Smooth muscle cell (in vitro differentiated cells): ENCODE results near the gene TFF2. TPM values are rescaled to one million over a fixed set of nuclear protein-coding genes. Genes with fewer than 3 reads are reported as not detected.

Experiments
- DNase-seq: peaks from one replicate; lab custom pipeline; 2025; ENCODE audit not compliant: unreplicated experiment; lab: John Stamatoyannopoulos, UW
- H2AFZ ChIP-seq: fragments of 200-600 bp; sonication (generic); 2 replicates; pipeline ENCODE4 v1.6.0; 2016; ENCODE audit warnings: antibody characterized with exemption, low read depth, mild to moderate bottlenecking
- H3F3A ChIP-seq: fragments of 200-600 bp; sonication (generic); 2 replicates; pipeline ENCODE4 v1.6.0; 2017; ENCODE audit warnings: antibody characterized with exemption, low read depth
- H3K27ac ChIP-seq: fragments of 200-600 bp; sonication (generic); 2 replicates; pipeline ENCODE4 v1.5.1; 2016; ENCODE audit warnings: low read depth, mild to moderate bottlenecking
- H3K27me3 ChIP-seq: fragments of 200-600 bp; sonication (generic); 2 replicates; pipeline ENCODE4 v1.6.1; 2016; ENCODE audit warnings: low read depth, mild to moderate bottlenecking
- H3K36me3 ChIP-seq: fragments of 200-600 bp; sonication (generic); 2 replicates; pipeline ENCODE4 v1.5.1; 2016; ENCODE audit warnings: low read depth
- H3K4me1 ChIP-seq: fragments of 200-600 bp; sonication (generic); 2 replicates; pipeline ENCODE4 v1.5.1; 2016; ENCODE audit warnings: low read depth
- H3K4me2 ChIP-seq: fragments of 200-600 bp; sonication (generic); 2 replicates; pipeline ENCODE4 v1.6.0; 2016; ENCODE audit warnings: mild to moderate bottlenecking
- H3K4me3 ChIP-seq: fragments of 200-600 bp; sonication (generic); 2 replicates; pipeline ENCODE4 v1.5.1; 2016; ENCODE audit warnings: mild to moderate bottlenecking
- H3K79me2 ChIP-seq: fragments of 200-600 bp; sonication (generic); 2 replicates; pipeline ENCODE4 v1.6.0; 2016; ENCODE audit warnings: low read depth, mild to moderate bottlenecking
- H3K9ac ChIP-seq: fragments of 200-600 bp; sonication (generic); 2 replicates; pipeline ENCODE4 v1.6.0; 2016; ENCODE audit warnings: low read depth
- H3K9me3 ChIP-seq: fragments of 200-600 bp; sonication (generic); replicated peaks from 2 replicates; pipeline ENCODE4 v1.5.1; 2016; ENCODE audit warnings: low read depth
- H4K20me1 ChIP-seq: fragments of 200-600 bp; sonication (generic); 2 replicates; pipeline ENCODE4 v1.6.0; 2016; ENCODE audit warnings: low read depth
- CTCF ChIP-seq: fragments of 200-600 bp; sonication (generic); IDR thresholded peaks from 2 replicates; pipeline ENCODE4 v1.5.1; 2017; ENCODE audit warnings: borderline replicate concordance, mild to moderate bottlenecking, antibody characterized with exemption; ENCODE audit not compliant: insufficient read depth, poor library complexity, severe bottlenecking
- WGBS: methylation state at CpG from one replicate; pipeline ENCODE4 v1.1.7; 2016; ENCODE audit warnings: low lambda C conversion rate; 5-methylcytosine and 5-hydroxymethylcytosine counted together
- polyA plus RNA-seq: library from polyadenylated mRNA; unstranded; fragments of >200 nt; fragmentation: Nextera tagmentation; extraction: Ambion mirVana; gene quantifications from 2 replicates; pipeline ENCODE4 v1.2.1, GENCODE V29; 2016
- total RNA-seq: library from RNA; depleted of rRNA; stranded (reverse); fragments of >200 nt; gene quantifications from 2 replicates; pipeline ENCODE4 v1.2.3, GENCODE V29; 2014

The TFF2 gene
- total and polyA plus RNA-seq, 2 experiments from 2014 or later, result not detected

GRCh38 chr21:42362198-42362597 is 11.4 kb upstream of the TFF2 start:
- TF ChIP-seq CTCF, result no peak
- Histone ChIP-seq H3K9ac (no peak overlapping the region), H3K36me3 (no peaks in the 10 kb centered on the region), H3K27me3 (no peaks in the 10 kb centered on the region), H3K9me3 (no peaks in the 10 kb centered on the region), H3K4me2 (no peak overlapping the region), H4K20me1 (no peaks in the 10 kb centered on the region), H3K4me1 (no peaks in the 10 kb centered on the region), H2AFZ (no peak overlapping the region), H3K4me3 (no peak overlapping the region), H3K27ac (no peak overlapping the region), H3K79me2 (no peaks in the 10 kb centered on the region), H3F3A (no peaks in the 10 kb centered on the region)
- DNase-seq, result no peak
- WGBS, result 85% methylated on average over 12 of the region's 12 CpGs

GRCh38 chr21:42361286-42361685 is 10.5 kb upstream of the TFF2 start:
- Histone ChIP-seq H3K27me3 (no peaks in the 10 kb centered on the region), H3K79me2 (no peaks in the 10 kb centered on the region), H3K9me3 (no peaks in the 10 kb centered on the region), H3K9ac (no peak overlapping the region), H3K4me1 (no peaks in the 10 kb centered on the region), H3F3A (no peaks in the 10 kb centered on the region), H2AFZ (no peak overlapping the region), H4K20me1 (no peaks in the 10 kb centered on the region), H3K27ac (no peak overlapping the region), H3K4me3 (no peak overlapping the region), H3K4me2 (no peak overlapping the region), H3K36me3 (no peaks in the 10 kb centered on the region)
- TF ChIP-seq CTCF, result no peak
- no peak for DNase-seq
- WGBS, result 86% methylated on average over 7 of the region's 7 CpGs

- Histone ChIP-seq H4K20me1 (no peaks in the 10 kb centered on the region), H3K27me3 (no peaks in the 10 kb centered on the region), H3K4me3 (no peak overlapping the region), H3K79me2 (no peaks in the 10 kb centered on the region), H3K4me2 (no peak overlapping the region), H2AFZ (no peak overlapping the region), H3K27ac (no peak overlapping the region), H3F3A (no peaks in the 10 kb centered on the region), H3K4me1 (no peaks in the 10 kb centered on the region), H3K36me3 (no peaks in the 10 kb centered on the region), H3K9ac (no peak overlapping the region), H3K9me3 (no peaks in the 10 kb centered on the region)
- no peak for DNase-seq
- WGBS, result 73% methylated on average over 2 of the region's 2 CpGs
- TF ChIP-seq CTCF, result no peak
Measured at GRCh38 chr21:42360317-42360716, 9.5 kb upstream of the TFF2 start.

DNA sequence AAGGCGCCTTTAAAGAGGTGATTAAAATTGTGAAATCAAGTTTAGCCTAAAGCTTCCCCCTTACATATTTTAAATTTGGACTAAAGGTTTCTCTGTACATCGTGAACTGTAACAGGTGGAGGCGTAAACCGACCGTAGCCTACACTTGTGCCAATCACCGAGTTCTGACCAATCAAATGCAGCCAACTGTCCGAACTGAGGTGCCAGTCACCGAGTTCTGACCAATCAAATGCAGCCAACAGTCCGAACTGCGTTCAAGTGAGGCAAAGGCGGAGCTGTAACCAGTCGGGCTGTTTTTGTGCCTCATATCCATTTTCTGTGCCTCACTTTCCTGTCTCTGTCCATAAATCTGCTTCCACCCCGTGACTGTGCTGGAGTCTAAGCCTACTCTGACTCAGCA is 8.1 kb upstream of the TFF2 start:
- WGBS, result 80% methylated on average over 13 of the region's 13 CpGs
- Histone ChIP-seq H3K9ac (no peak overlapping the region), H3K4me3 (no peak overlapping the region), H3K36me3 (no peaks in the 10 kb centered on the region), H3F3A (no peaks in the 10 kb centered on the region), H4K20me1 (no peaks in the 10 kb centered on the region), H3K4me1 (no peaks in the 10 kb centered on the region), H3K27ac (no peak overlapping the region), H3K9me3 (peaks cover 4% of the 10 kb centered on the region), H3K4me2 (no peak overlapping the region), H3K79me2 (no peaks in the 10 kb centered on the region), H3K27me3 (no peaks in the 10 kb centered on the region), H2AFZ (no peak overlapping the region)
- no peak for DNase-seq
- no peak for TF ChIP-seq CTCF
